ENCODE measurements around the gene CAPZA3.

DNA sequence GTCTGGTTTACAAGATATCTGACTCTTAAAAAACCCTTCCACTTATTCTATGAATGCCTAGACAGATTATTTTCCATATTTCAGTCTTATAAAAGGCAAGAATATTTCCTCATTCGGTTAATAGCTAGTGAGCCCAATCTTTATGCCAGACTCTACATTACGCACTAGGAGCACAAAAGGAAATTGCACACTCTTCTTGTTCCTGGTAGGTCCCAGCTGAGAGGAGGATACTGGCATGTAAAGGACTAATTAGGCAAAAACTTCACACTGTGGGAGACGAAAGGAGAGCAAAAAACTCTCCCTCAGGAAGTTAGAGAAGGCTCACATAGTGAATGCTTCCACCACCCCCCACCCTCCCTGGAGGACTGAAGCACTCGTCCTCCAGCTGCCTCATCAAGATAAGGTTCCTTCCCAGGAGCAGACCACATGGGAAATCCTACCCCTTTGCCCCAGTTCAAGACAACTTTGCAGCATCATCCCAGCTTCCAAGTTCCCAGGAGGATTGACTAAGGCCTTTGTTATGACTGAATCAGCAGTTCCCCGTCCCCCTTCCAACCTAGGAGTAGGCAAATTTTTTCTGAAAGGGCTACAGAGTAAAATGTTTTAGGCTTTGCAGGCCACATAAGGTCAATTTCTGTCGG is 14.5 kb downstream of the CAPZA3 start:
- TF ChIP-seq CTCF (conservative IDR thresholded peaks at IDR 0.05; ENCODE audit: low read depth, low read length) (no peak), EZH2 (IDR thresholded peaks at IDR 0.05; ENCODE audit: low read length, unreplicated experiment) (no peak)

All from PC-3 (cell line).